ENCODE measurements around the gene MET. TPM values are rescaled to one million over a fixed set of nuclear protein-coding genes. Genes with fewer than 3 reads are reported as not detected.

The MET gene
- total RNA-seq, 1 experiment from 2014 or later, result 200 TPM

- TF ChIP-seq ZBTB33 (IDR thresholded peaks at IDR 0.05; ENCODE audit: extremely low read depth, insufficient replicate concordance, low read length) (no peak), RAD21 (IDR thresholded peaks at IDR 0.05; ENCODE audit: low read depth) (no peak), POLR2A (IDR thresholded peaks at IDR 0.05; ENCODE audit: borderline replicate concordance, extremely low read depth, insufficient read depth, insufficient read length) (no peak), ZNF274 (IDR thresholded peaks at IDR 0.05; ENCODE audit: low read depth, low read length) (no peak), CBX3 (IDR thresholded peaks at IDR 0.05; ENCODE audit: low read depth) (no peak), EZH2phosphoT487 (IDR thresholded peaks at IDR 0.05; ENCODE audit: borderline replicate concordance) (no peak)
These were observed 54.9 kb downstream of the MET start (continued) for GRCh38 chr7:116726713-116727431.

- H3K9me3 ChIP-seq (ENCODE audit: control insufficient read depth in 1 of 2, insufficient read depth in 1 of 2, low read depth in 1 of 2, low read length in 2 of 2), result no peaks in the 10 kb centered on the region
- no peak overlapping the region for H3K4me2 ChIP-seq (ENCODE audit: low read length)
- H3K27ac ChIP-seq (ENCODE audit: low read depth, low read length), result peak overlapping the region; percentile 23
- peaks cover 83% of the 10 kb centered on the region for H3K79me2 ChIP-seq (ENCODE audit: insufficient read depth, low read length)
- H3K27me3 ChIP-seq (ENCODE audit: insufficient read depth, low read length), result no peaks in the 10 kb centered on the region
- H3K4me3 ChIP-seq (replicated peaks in 1 of 2; ENCODE audit: low read depth in 1 of 2, low read length in 2 of 2), result no peak overlapping the region
- H3K4me1 ChIP-seq (ENCODE audit: control insufficient read depth in 1 of 2, insufficient read depth in 2 of 2, low read length in 2 of 2), result peaks cover 58 to 66% of the 10 kb centered on the region in 2 experiments; a peak in 3 of 4 replicates
- BruUV-seq (replicated peaks), result no TSS peak
- ATAC-seq (no peak), DNase-seq (ENCODE audit: low read depth, low spot score) (no peak)
- ChIA-PET CTCF (interaction anchor here (1.9 kb wide), 1 partner anchor 135 kb away, joined by 5 read pairs; no protein-coding TSS in a partner anchor), RAD21 (ENCODE audit: low non-redundant PET in 1 of 2, low total read pairs in 2 of 2, uncharacterized antibody in 2 of 2, unreplicated experiment in 2 of 2) (no interaction called here), POLR2A (no interaction called here)
- H2AFZ ChIP-seq (ENCODE audit: low read depth, low read length, poor library complexity, severe bottlenecking), result no peak overlapping the region
- H4K20me1 ChIP-seq (ENCODE audit: insufficient read depth), result peaks cover 11% of the 10 kb centered on the region
- H3K9me2 ChIP-seq (ENCODE audit: insufficient read depth), result no peaks in the 10 kb centered on the region
- no peak overlapping the region for H3K9ac ChIP-seq (ENCODE audit: low read length)
- peaks cover 11 to 42% of the 10 kb centered on the region in 2 experiments for H3K36me3 ChIP-seq (ENCODE audit: control insufficient read depth in 1 of 2, insufficient read depth in 2 of 2, low read length in 2 of 2)
- TF ChIP-seq CBX3 (IDR thresholded peaks at IDR 0.05; ENCODE audit: low read depth), result no peak
- TF ChIP-seq POLR2A (IDR thresholded peaks at IDR 0.05; ENCODE audit: borderline replicate concordance, extremely low read depth, insufficient read depth, insufficient read length), result no peak
- TF ChIP-seq JUND (IDR thresholded peaks at IDR 0.05), result no peak
- no peak for TF ChIP-seq EZH2 (IDR thresholded peaks at IDR 0.05)
- intact Hi-C loops (cut with micrococcal nuclease), result no loop called here
These were observed 55.5 kb downstream of the MET start for GRCh38 chr7:116727432-116728009.

Measured in HCT116 (cell line).